Measurements from ENCODE around the gene ASB15.

ASB15 gene

GRCh38 chr7:123640583-123640982, 39.0 kb downstream of the ASB15 start:
- TF ChIP-seq PBX3 (CRISPR knock-in tag; IDR thresholded peaks at IDR 0.05) = no peak
- no peak for TF ChIP-seq ZNF416 (tag by site-specific recombination; IDR thresholded peaks at IDR 0.05)
- no peak for TF ChIP-seq ZNF391 (tag by site-specific recombination; IDR thresholded peaks at IDR 0.05; ENCODE audit: borderline replicate concordance, low read depth)
- no peak for TF ChIP-seq ZNF184 (tag by site-specific recombination; IDR thresholded peaks at IDR 0.05)
- no peak for TF ChIP-seq WT1 (tag by site-specific recombination; IDR thresholded peaks at IDR 0.05)
- TF ChIP-seq ZNF114 (tag by site-specific recombination; IDR thresholded peaks at IDR 0.05) = no peak
- TF ChIP-seq ZNF133 (tag by site-specific recombination; IDR thresholded peaks at IDR 0.05) = no peak
- TF ChIP-seq ZNF239 (tag by site-specific recombination; IDR thresholded peaks at IDR 0.05) = no peak
- no peak for TF ChIP-seq ZNF423 (tag by site-specific recombination; IDR thresholded peaks at IDR 0.05)
- no peak for TF ChIP-seq ZNF266 (tag by site-specific recombination; IDR thresholded peaks at IDR 0.05; ENCODE audit: low read depth)
- no peak for TF ChIP-seq ZNF518A (tag by site-specific recombination; conservative IDR thresholded peaks at IDR 0.05; ENCODE audit: low read depth)
- TF ChIP-seq ZNF558 (tag by site-specific recombination; IDR thresholded peaks at IDR 0.05) = no peak
- TF ChIP-seq ZNF324 (tag by site-specific recombination; IDR thresholded peaks at IDR 0.05) = no peak
- TF ChIP-seq ZNF555 (tag by site-specific recombination; conservative IDR thresholded peaks at IDR 0.05) = no peak
- no peak for TF ChIP-seq GLIS1 (tag by site-specific recombination; IDR thresholded peaks at IDR 0.05)
- no peak for TF ChIP-seq TSHZ1 (tag by site-specific recombination; IDR thresholded peaks at IDR 0.05; ENCODE audit: borderline replicate concordance)
- TF ChIP-seq ZNF596 (tag by site-specific recombination; IDR thresholded peaks at IDR 0.05) = no peak
- TF ChIP-seq KLF16 (tag by site-specific recombination; IDR thresholded peaks at IDR 0.05) = no peak
- H3K27ac ChIP-seq (ENCODE audit: extremely low read depth, low read depth, low read length) = no peak overlapping the region
- no peaks in the 10 kb centered on the region for H3K9me3 ChIP-seq (ENCODE audit: control insufficient read depth, insufficient read depth, low read depth, low read length)
- CTCF ChIA-PET = interaction anchor here (1.4 kb wide), 1 partner anchor 59 kb away, joined by 4 read pairs; no protein-coding TSS in a partner anchor
- no peak overlapping the region for H3K4me3 ChIP-seq (ENCODE audit: low read depth, low read length)
- H3K4me1 ChIP-seq (ENCODE audit: control insufficient read depth, insufficient read depth, low read length) = peaks cover 9% of the 10 kb centered on the region
- POLR2A ChIA-PET = no interaction called here
- no peaks in the 10 kb centered on the region for H3K36me3 ChIP-seq (ENCODE audit: control insufficient read depth in 2 of 2, insufficient read depth in 1 of 2, low read length in 2 of 2)

Data from HEK293 (cell line).